Suppressor macrophage treated with lipopolysaccharide for 1 hour (primary cell): Measurements from ENCODE around the gene TLL2.
A peak's percentile ranks its signal among the peaks of the same experiment; 100 is the strongest.

Experiments
- DNase-seq, 3 donors: peaks; one replicate each; pipeline ENCODE4 v3.0.0-alpha.2; 2020 to 2022

The TLL2 gene

DNA sequence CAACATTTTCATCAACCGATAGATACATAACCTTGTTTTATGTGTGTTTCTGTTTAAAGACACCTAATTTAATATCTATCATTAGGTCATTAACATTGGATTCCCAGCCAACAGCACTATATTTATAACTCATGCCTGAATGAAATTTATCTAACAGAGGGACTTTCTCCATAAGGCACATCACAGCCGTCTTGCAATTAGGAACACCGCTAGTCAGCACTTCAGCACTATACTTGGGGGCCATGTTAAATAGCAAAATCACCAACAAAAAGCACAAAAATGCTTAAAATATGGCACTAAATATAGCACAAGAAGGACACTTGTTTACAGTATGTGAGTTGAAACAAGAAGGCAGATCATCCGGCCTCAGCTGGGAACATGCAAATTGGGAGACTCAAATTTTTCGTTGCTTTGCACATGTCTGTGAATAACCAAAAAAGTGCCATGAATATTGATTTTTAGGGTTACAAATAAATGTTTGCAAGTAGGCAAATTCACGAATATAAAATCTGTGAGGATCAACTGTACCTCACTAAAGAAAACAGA, 51.0 kb downstream of the TLL2 start:
- DNase-seq = no peak

DNA sequence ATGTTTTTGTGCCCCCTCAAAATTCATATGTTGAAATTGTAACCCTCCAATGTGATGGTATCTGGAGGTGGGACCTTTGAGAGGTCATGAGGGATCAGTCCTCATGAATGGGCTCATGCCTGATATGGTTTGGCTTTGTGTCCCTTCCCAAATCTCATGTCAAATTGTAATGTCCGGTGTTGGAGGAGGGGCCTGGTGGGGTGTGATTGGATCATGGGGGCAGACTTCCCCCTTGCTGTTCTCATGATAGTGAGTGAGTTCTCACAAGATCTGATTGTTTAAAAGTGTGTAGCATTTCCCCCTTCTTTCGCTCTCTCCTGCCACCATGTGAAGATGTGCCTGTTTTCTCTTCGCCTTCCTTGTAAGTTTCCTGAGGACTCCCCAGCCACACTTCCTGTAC, 53.4 kb downstream of the TLL2 start:
- DNase-seq = no peak

GRCh38 chr10:96457341-96457740, 56.4 kb downstream of the TLL2 start:
- DNase-seq = no peak

- no peak for DNase-seq
Measured at GRCh38 chr10:96456296-96456840, 57.4 kb downstream of the TLL2 start.

GRCh38 chr10:96453856-96454583, 59.7 kb downstream of the TLL2 start:
- DNase-seq = no peak

GRCh38 chr10:96452494-96453153, 61.1 kb downstream of the TLL2 start:
- no peak for DNase-seq

DNA sequence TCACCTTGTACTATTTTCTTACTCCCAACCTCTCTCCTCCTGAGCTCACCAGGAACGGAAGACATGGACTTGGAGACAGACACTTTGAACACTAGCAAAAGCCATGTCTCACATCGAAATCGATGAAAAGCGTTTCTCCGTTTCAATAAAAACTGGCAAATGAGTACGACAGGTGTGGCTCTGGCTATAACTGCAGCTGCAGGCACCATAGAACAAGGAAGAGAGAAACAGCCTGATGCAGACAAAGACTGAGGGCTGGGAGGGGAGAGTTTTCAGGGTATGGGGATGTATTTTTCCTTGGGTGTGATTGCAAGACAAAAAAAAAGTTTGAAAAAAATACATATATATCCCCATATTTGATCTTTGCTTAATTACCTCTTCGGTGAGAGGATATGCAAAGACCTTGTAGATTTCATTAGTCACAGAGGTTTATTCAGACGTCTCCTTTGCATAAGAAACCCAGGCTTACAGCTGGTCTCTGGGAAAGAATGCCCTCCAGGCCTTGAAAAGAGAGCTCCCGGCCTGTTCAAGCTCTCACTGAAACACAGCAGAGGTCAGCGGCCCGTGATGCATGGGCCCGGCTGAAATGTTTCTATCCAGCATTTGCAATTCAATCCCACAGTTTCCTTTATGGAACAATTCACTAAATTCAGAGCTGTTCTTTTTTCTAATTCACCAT, 63.1 kb downstream of the TLL2 start:
- DNase-seq = no peak

DNA sequence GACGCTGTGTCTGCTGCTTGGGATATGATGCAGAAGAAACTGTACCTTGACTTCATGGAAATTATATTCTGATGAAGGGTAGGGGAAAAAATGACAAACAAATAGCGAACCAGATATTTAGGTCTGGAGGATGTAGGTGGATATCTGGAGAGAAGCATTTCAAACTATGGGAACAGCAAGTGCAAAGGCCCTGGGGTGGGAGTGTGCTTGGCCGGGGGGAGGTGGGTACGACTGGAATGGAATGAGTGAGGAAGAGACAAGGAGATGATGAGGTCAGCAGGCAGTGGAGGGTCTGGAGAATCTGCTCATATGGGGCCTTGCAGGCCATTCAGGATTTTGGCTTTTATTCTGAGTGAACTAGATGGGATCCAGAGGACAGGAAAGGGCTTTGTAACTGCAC, 65.2 kb downstream of the TLL2 start:
- DNase-seq = peak in 1 of 3 donors; percentile 16

DNA sequence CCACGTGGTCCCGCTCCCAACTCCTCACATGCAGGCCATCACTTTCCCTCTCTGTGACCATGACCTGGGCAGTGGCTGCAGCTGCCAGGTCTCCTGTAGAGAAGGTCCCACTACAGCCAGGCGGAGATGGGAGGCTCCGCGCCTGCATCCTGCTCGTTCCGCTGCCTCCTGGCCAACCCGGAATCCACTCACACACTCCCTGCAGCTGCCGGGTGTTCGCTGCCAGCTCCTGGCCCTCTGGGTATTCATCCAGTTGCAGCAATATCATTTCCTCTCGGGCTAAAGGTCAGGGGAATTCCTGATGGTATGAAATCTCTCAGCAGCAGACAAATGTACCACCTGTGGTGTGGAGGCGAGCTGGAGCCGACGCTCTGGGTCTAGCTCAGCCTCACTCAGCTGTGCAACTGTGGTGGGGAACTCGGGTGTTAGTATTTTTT, 65.7 kb downstream of the TLL2 start:
- DNase-seq = no peak

DNA sequence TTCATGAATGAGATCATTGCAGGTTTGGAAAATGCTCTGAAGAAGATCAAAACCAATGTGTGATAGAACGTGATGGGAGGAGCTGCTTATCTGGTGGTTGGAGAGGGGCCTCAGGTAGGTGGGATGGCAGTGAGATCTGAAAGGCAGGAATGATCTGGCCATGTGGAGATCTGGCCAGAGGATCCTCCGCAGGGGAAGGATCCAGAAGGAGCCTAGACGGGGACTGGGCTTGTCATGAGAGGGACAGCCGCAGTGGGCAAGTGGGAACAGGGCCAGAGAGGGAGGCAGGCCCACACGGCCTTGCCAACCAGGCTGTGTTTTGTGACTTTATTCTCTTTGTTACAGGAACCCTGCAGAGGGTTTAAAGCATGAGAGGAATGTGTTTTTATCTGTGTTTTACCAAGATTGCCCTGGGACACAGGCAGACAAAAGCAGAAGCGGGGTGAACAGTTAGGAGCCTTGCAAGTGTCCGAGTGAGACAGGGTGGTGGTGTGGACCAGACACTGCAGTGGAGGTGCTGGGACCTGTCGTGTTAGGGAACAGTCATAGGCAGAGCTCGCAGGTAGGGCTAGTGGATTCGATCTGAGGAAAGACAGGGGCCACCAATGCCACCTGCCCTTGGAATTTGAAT, 66.6 kb downstream of the TLL2 start:
- DNase-seq = peak in 1 of 3 donors; percentile 17

- no peak for DNase-seq
Measured at GRCh38 chr10:96441987-96442643, 71.6 kb downstream of the TLL2 start.

DNA sequence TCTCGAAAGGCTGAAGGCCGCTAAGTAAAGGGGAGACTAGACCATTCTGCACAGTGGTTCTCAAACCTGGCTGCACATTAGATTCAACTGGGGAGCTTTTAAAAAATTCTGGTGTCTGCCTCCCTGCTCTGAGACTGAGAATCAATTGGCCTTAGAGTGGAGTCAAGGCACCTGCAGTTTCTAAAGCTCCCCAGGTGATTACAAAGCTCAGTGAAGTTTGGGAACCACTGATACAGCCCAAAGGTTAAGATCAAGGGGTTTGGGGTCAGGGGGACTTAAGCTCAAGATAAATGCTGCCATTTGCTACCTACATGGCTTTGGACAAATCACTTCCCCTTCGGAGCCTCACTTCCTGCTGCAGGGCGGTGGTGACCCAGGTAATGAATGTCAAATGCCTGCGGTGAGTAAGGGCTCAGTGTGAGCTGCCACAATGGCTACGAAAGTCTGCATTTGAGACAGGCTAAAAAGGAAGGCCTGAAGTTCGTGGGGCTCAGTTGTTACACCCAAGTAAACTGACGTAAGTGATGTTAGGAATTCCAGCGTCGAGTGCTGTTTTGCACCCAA, 72.3 kb downstream of the TLL2 start:
- DNase-seq = no peak

DNA sequence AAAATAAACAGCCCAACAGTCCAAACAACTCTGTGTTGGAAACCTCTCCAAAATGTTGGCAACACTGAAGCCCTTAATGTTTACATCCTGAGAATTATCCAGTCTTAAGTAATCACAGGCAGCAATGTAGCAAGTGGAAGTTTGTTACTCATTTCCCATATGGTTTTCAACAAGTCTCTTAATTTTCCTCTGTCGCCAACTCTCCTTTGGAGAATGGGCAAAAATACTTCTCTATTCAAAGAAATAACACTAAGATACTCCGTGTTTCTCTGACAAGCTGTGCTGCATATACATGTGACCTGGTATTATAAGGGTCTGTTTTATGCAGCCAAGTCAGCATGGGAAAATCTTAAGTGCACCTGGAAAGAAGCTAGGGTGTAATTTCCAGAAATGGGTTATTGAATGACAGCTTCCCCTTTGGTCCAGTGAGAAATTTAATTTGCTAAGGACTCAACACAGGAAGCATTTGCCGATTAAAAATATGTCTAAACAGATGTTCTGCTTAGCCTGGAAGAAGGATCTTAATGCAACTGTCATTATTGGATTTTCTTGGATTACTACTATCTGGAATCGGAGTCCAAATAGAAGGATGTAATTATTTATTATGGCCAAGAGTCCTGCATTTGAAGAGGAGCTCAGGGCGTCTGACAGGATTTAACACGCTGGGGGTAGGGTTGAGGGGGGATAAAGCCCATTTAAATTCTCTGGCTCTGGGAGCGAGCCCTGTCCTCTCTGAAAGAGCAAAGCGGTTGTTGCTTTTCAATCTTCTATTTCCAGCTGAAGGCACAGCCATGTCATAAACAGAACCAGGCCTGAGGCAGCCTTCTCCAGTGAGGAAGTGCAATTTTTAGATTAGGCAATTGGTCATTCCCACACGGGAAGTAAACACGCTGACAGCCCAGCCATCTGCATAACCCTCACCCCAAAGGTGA, 73.1 kb downstream of the TLL2 start:
- DNase-seq = peak; percentile 54 to 69 (median 57)

DNA sequence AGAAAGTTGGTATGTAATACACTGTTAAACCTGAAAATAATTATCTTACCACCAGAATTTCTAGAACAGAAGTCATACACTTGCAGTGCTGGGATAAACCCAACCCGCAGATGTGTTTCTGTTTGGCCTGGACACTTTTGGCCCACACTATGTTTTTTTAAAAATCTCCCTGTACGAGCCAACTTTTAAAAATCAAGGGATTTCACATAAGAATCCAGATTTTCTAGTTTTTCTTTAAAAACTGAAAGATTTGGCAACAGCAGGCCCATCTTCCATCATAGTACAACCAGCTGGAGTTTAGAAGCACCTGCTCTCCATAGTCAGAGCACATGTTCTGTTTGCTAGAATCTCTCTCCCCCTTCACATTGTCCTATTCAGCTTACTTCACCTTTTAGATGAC, 74.0 kb downstream of the TLL2 start:
- DNase-seq = no peak

- no peak for DNase-seq
Measured at GRCh38 chr10:96436035-96436434, 77.7 kb downstream of the TLL2 start.

GRCh38 chr10:96431211-96431970, 82.3 kb downstream of the TLL2 start:
- no peak for DNase-seq

GRCh38 chr10:96427291-96427690, 86.4 kb downstream of the TLL2 start:
- no peak for DNase-seq

DNA sequence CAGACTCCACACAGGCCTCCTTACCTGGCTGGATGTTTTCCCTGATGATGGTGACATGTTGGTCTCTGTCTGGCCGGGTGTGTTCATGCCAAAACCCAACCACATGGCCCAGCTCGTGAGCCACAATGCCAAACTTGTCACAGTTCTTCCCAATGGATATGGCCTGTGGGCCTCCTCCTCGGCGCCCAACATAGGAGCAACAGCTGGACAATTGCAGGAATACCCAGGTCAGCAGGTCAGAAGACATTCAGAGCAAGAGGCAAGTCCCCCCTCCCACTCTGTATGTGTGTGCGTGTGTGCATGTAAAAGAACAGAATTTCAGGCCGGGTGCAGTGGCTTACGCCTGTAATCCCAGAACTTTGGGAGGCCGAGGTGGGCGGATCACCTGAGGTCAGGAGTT, 91.2 kb downstream of the TLL2 start:
- DNase-seq = peak in 1 of 3 donors; percentile 7

GRCh38 chr10:96421995-96422394, 91.7 kb downstream of the TLL2 start:
- peak in 1 of 3 donors; percentile 12 for DNase-seq
